Muscle of leg (tissue), 11 donors: ENCODE measurements around the gene GRID1. TPM values are rescaled to one million over a fixed set of nuclear protein-coding genes. Genes with fewer than 3 reads are reported as not detected.
"Not testable (repeated sequence)": the region's sequence is repeated elsewhere in the genome, so short reads cannot be mapped to it uniquely, and the experiment has no call there.

Experiments used
- DNase-seq: peaks from one replicate; pipeline ENCODE4 v3.0.0; 2013
- H3K27ac ChIP-seq: one replicate; pipeline ENCODE4 v1.5.1; 2013; ENCODE audit warnings: mild to moderate bottlenecking, low read length, control low read depth
- H3K27me3 ChIP-seq: one replicate; pipeline ENCODE4 v1.6.1; 2013; ENCODE audit warnings: low read length; ENCODE audit not compliant: control insufficient read depth, insufficient read depth
- H3K36me3 ChIP-seq: one replicate; pipeline ENCODE4 v1.6.1; 2013; ENCODE audit warnings: low read length; ENCODE audit not compliant: control insufficient read depth, insufficient read depth
- H3K4me1 ChIP-seq: one replicate; pipeline ENCODE4 v1.6.1; 2013; ENCODE audit warnings: low read length; ENCODE audit not compliant: control insufficient read depth, insufficient read depth
- H3K4me3 ChIP-seq: one replicate; pipeline ENCODE4 v1.5.1; 2013; ENCODE audit warnings: low read length, control low read depth
- H3K9me3 ChIP-seq: replicated peaks from 2 replicates; pipeline ENCODE4 v1.6.1; 2013; ENCODE audit warnings: low read depth, low read length; ENCODE audit not compliant: control insufficient read depth
- WGBS: methylation state at CpG from one replicate; pipeline ENCODE4 v1.1.5; 2013; ENCODE audit warnings: missing lambda C conversion rate; ENCODE audit not compliant: insufficient coverage; 5-methylcytosine and 5-hydroxymethylcytosine counted together
- polyA plus RNA-seq, 8 donors: library from polyadenylated mRNA; unstranded; fragments of 120-200 nt; gene quantifications; one replicate each; pipeline versions ENCODE4 v1.2.1 to v1.2.3, GENCODE V29; 2013; ENCODE audit warnings: inconsistent platforms in 1 of 8, low replicate concordance in 1 of 8; ENCODE audit not compliant: insufficient read length in 8 of 8, insufficient read depth in 1 of 8
- total RNA-seq: library from RNA; stranded (reverse); fragments of 120-200 nt; gene quantifications from one replicate; pipeline ENCODE4 v1.2.4, GENCODE V29; 2013

Gene GRID1
- total and polyA plus RNA-seq, 9 donors, result 2.4 to 6.1 (median 3.1) TPM

DNA sequence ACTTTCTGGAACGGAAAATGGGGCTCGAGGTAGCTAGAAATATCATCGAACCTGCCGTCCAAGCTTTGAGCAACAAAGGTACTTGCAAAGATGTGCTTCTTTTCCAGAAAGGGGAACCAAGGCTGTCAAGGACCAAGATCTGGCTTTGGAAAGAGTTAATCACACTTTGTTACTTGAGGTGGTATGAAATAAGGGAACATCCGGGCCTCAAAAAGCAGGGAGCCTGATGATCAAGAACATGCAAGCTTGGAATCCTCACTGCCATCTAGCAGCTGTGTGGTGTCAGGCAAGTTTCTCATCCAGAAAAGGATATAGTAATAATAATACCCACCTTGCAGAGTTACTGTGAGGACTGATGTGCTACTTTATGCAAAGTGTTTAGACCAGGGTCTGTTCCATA lies 329.5 kb downstream of the GRID1 start:
- no peak overlapping the region for H3K4me3 ChIP-seq
- 76% methylated on average over 5 of the region's 5 CpGs for WGBS
- no peak for DNase-seq
- no peaks in the 10 kb centered on the region for H3K27me3 ChIP-seq
- no peaks in the 10 kb centered on the region for H3K36me3 ChIP-seq
- H3K9me3 ChIP-seq, result no peaks in the 10 kb centered on the region
- H3K4me1 ChIP-seq, result no peaks in the 10 kb centered on the region
- H3K27ac ChIP-seq, result no peak overlapping the region

DNA sequence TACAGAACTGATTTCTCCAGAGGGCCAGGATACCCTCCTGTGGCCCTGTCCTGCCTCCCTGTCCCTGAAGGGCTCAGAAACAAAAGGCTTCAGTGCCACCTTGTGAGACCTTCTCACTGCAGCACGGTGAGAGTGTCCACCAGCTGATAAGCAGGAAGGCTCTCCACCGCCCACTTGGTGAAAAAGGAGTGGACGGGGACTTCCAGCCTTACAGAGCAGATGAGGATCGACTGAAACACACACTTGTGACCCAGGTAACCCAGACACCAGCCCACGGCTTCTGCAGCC lies 330.1 kb downstream of the GRID1 start:
- H3K27me3 ChIP-seq, result no peaks in the 10 kb centered on the region
- no peaks in the 10 kb centered on the region for H3K4me1 ChIP-seq
- no peak overlapping the region for H3K4me3 ChIP-seq
- DNase-seq, result no peak
- H3K36me3 ChIP-seq, result no peaks in the 10 kb centered on the region
- peaks cover 3% of the 10 kb centered on the region for H3K9me3 ChIP-seq
- no peak overlapping the region for H3K27ac ChIP-seq
- WGBS, result no CpG with 5 or more reads among the region's 5 CpGs

DNA sequence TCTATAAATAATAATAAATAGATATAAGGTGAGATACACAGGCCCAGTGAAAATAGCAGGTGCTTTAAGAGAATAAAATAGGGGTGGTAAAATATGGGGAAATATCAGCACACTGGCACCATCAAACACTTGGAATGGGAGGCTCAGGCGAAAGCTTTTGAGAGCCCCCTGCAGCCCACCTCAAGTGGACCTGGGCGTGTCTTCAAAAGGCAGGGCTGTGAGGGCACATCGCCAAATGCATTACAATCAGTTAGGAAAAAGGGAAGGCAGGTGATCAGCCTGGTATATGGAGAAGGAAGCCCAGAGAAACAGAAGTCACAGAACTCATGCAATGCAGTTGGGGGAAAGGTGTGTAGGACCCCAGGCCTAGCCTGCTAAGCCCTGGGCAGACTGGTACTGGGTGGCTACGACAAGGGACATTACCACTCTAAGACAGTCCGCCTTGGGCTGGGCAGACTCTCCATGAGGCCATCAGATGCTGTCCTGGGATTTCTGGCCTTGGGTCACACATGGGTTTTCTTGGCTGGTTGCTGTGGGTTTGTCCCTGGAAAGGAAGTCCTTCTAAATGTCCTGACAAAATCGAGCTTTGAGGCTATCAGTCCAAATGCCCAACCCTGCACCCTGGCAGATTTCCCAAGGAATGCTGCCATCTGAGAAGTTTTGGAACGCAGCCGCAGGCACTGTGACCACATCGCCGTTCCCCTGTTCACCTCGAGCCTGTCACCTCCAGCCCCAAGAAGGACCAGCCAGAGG lies 330.6 kb downstream of the GRID1 start:
- WGBS, result 82% methylated on average over 11 of the region's 11 CpGs
- DNase-seq, result no peak
- H3K36me3 ChIP-seq, result no peaks in the 10 kb centered on the region

DNA sequence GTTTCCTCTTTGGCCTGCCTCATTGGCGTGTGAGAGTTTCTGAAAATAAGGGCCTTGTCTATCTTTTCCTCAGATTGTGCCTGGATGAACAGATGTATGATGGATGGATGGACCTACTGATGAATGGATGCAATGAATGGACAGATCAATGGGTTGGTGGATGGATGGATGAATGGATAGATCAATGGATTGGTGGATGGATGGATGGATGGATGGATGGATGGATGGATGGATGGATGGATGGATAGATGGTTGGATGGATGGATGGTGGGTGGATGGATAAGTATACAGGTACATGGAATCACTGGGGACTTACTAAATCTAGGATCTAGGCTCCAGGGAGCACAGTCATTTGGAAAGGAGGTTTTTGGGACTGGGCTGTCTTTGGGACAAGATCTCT lies 331.9 kb downstream of the GRID1 start:
- no peak for DNase-seq
- WGBS, result no CpG with 5 or more reads among the region's 1 CpG
- peaks cover 14% of the 10 kb centered on the region for H3K9me3 ChIP-seq
- no peak overlapping the region for H3K4me3 ChIP-seq
- no peaks in the 10 kb centered on the region for H3K36me3 ChIP-seq
- no peaks in the 10 kb centered on the region for H3K27me3 ChIP-seq
- no peaks in the 10 kb centered on the region for H3K4me1 ChIP-seq
- no peak overlapping the region for H3K27ac ChIP-seq

More for the DNA sequence above, 330.6 kb downstream of the GRID1 start:
- no peaks in the 10 kb centered on the region for H3K27me3 ChIP-seq
- no peak overlapping the region for H3K27ac ChIP-seq
- no peaks in the 10 kb centered on the region for H3K4me1 ChIP-seq
- H3K4me3 ChIP-seq, result no peak overlapping the region
- H3K9me3 ChIP-seq, result peaks cover 7% of the 10 kb centered on the region

DNA sequence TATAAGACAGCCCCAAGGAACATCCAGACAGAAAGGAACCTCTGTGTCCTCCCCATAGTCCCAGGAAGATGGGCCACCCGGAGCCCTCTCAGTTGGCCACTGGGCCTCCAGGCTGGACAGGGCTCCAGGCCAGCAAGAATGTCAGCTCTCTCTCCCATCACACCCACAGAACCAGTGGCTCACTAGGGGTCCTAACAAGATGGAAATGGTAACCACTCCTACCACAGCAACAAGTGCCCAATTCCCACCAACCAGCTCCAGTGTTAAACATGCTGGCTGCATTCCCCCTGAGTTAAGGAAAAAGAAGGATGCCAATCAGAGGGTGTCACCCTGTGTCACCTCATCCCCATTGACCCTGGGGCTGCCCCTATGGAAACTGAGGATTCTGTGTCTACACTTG lies 333.0 kb downstream of the GRID1 start:
- H3K27ac ChIP-seq, result no peak overlapping the region
- 60% methylated on average over 1 of the region's 1 CpG for WGBS
- peaks cover 14% of the 10 kb centered on the region for H3K9me3 ChIP-seq
- H3K27me3 ChIP-seq, result no peaks in the 10 kb centered on the region
- DNase-seq, result no peak
- no peaks in the 10 kb centered on the region for H3K36me3 ChIP-seq
- H3K4me3 ChIP-seq, result no peak overlapping the region
- H3K4me1 ChIP-seq, result no peaks in the 10 kb centered on the region

GRCh38 chr10:86032087-86032486 lies 334.5 kb downstream of the GRID1 start:
- not testable (repeated sequence) for H3K36me3 ChIP-seq, H3K4me3 ChIP-seq, H3K4me1 ChIP-seq, H3K27ac ChIP-seq, DNase-seq, H3K27me3 ChIP-seq
- H3K9me3 ChIP-seq, result peaks cover 14% of the 10 kb centered on the region
- 94% methylated on average over 8 of the region's 8 CpGs for WGBS

- Histone ChIP-seq H3K36me3 (no peaks in the 10 kb centered on the region), H3K27me3 (no peaks in the 10 kb centered on the region), H3K4me3 (no peak overlapping the region), H3K9me3 (peaks cover 14% of the 10 kb centered on the region), H3K4me1 (no peaks in the 10 kb centered on the region), H3K27ac (no peak overlapping the region)
- WGBS, result no CpG with 5 or more reads among the region's 2 CpGs
- DNase-seq, result no peak
These were observed 336.3 kb downstream of the GRID1 start for GRCh38 chr10:86030312-86030711.

GRCh38 chr10:86027346-86027745 lies 339.2 kb downstream of the GRID1 start:
- Histone ChIP-seq H3K36me3 (no peaks in the 10 kb centered on the region), H3K27me3 (no peaks in the 10 kb centered on the region), H3K9me3 (peaks cover 14% of the 10 kb centered on the region), H3K4me1 (no peaks in the 10 kb centered on the region), H3K27ac (no peak overlapping the region), H3K4me3 (no peak overlapping the region)
- DNase-seq, result no peak
- WGBS, result 62% methylated on average over 1 of the region's 2 CpGs

DNA sequence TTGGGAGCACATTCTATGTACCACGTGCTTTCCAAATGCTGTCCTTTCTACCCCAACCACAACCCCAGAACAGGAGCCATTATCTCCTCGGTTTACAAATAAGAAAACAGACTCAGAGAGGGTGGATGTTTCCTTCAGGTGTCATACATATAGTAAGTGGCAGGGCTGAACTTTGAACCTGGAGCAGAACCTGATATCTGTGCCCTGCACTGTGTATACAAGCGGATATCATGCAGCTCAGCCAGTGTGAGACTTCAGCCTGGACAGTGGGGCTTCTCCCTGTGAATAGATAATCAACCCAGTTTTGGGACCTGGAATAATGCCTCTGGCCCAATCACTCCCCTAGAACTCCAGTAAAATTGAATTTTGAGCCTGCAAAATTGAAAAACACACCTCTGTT lies 341.1 kb downstream of the GRID1 start:
- no peak overlapping the region for H3K27ac ChIP-seq
- H3K9me3 ChIP-seq, result peaks cover 5% of the 10 kb centered on the region
- no peaks in the 10 kb centered on the region for H3K27me3 ChIP-seq
- no peak for DNase-seq
- 88% methylated on average over 1 of the region's 3 CpGs for WGBS
- no peaks in the 10 kb centered on the region for H3K36me3 ChIP-seq
- H3K4me3 ChIP-seq, result no peak overlapping the region
- H3K4me1 ChIP-seq, result no peaks in the 10 kb centered on the region

DNA sequence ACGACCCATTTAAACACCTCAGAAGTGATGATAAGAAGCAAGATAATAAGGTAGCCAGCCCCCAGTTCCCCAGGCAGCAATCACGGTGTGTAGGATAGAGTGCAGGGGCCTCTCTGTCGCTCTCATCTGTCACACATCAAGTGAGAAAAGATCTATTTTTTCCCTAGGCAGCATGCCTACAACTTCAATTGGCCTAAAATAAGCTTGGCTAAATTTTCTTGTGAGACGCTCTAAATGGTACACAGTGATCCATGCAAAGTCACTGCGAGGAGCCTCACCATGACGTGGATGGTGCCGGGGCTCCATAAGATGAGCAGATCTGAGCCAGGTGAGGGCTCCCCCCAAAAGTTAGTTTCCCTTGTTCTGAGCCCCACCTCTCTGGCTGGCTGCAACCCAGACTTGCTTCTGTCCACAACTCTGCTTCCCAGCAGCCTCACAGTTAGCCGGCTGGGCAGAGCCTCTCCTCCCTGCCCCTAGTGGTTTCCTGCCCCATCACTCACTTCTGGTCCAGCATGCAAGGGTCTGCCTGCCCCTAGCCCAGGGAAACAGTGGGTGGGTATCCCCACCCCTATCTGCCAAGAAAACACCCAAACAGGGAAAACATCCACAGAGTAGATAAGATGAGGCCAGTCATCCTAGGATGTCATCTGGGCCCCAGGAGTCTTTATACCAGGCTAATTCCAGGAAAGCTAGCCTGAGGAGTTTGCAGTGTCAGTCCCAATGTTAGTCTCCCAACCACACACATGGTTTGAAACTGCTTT lies 342.1 kb downstream of the GRID1 start:
- no peaks in the 10 kb centered on the region for H3K9me3 ChIP-seq
- no peaks in the 10 kb centered on the region for H3K27me3 ChIP-seq
- no peaks in the 10 kb centered on the region for H3K36me3 ChIP-seq
- no peak overlapping the region for H3K4me3 ChIP-seq
- DNase-seq, result peak; percentile 11
- H3K27ac ChIP-seq, result no peak overlapping the region
- WGBS, result 57% methylated on average over 6 of the region's 8 CpGs
- no peaks in the 10 kb centered on the region for H3K4me1 ChIP-seq
